CD4-positive, alpha-beta T cell (primary cell): Measurements from ENCODE around the gene ADAMTSL2. TPM values are rescaled to one million over a fixed set of nuclear protein-coding genes. Genes with fewer than 3 reads are reported as not detected.

Experiments
- ATAC-seq: fragments of 200-7000 bp; cut with Tn5 transposase; one replicate; pipeline ENCODE4 v1.10.0; 2022; ENCODE audit warnings: mild to moderate bottlenecking; ENCODE audit not compliant: poor library complexity
- CTCF ChIA-PET: fragments of 350-600 bp; sonication (Branson Sonifier 250); formaldehyde crosslinking; loops from one replicate; lab custom pipeline; 2021; ENCODE audit warnings: antibody characterized with exemption, inconsistent platforms; lab: Charles Lee
- POLR2A ChIA-PET: fragments of 350-600 bp; sonication (Branson Sonifier 250); formaldehyde crosslinking; loops from one replicate; lab custom pipeline; 2021; ENCODE audit warnings: antibody characterized with exemption, inconsistent platforms; lab: Charles Lee
- DNase-seq, 14 experiments: peaks; one replicate each; pipeline ENCODE4 v3.0.0-alpha.2; 2013 to 2020; ENCODE audit warnings: mixed read lengths in 2 of 14
- H3K27ac ChIP-seq, 2 donors: one replicate each; pipeline versions ENCODE4 v1.5.1 to v1.7.0; 2013; ENCODE audit warnings: low read length in 2 of 2, low read depth in 1 of 2, mild to moderate bottlenecking in 1 of 2
- H3K27me3 ChIP-seq, 2 experiments: 1 replicate in 1 of 2; 2 replicates in 1 of 2; pipeline versions ENCODE4 v1.6.1 to v1.7.0; 2013; ENCODE audit warnings: low read length in 2 of 2, control low read depth in 1 of 2, mild to moderate bottlenecking in 1 of 2, moderate library complexity in 1 of 2; ENCODE audit not compliant: insufficient read depth in 2 of 2, control insufficient read depth in 1 of 2
- H3K36me3 ChIP-seq: one replicate; pipeline ENCODE4 v1.6.1; 2013; ENCODE audit warnings: low read length, control low read depth; ENCODE audit not compliant: insufficient read depth
- H3K4me1 ChIP-seq: one replicate; pipeline ENCODE4 v1.6.1; 2013; ENCODE audit warnings: low read length, control low read depth; ENCODE audit not compliant: insufficient read depth
- H3K4me3 ChIP-seq: one replicate; pipeline ENCODE4 v1.5.1; 2013; ENCODE audit warnings: mild to moderate bottlenecking, low read length, moderate library complexity
- H3K9me3 ChIP-seq, 2 experiments: 1 replicate in 1 of 2; 2 replicates in 1 of 2; pipeline versions ENCODE4 v1.6.1 to v1.7.0; 2013; ENCODE audit warnings: low read length in 2 of 2, mild to moderate bottlenecking in 2 of 2, control low read depth in 1 of 2, moderate library complexity in 1 of 2; ENCODE audit not compliant: control insufficient read depth in 1 of 2, insufficient read depth in 1 of 2
- H3K27ac Mint-ChIP-seq: one replicate; pipeline ENCODE4 v1.8.0; 2020; ENCODE audit warnings: mixed read lengths
- H3K27me3 Mint-ChIP-seq: one replicate; pipeline ENCODE4 v1.8.0; 2021; ENCODE audit warnings: mixed read lengths
- H3K36me3 Mint-ChIP-seq: one replicate; pipeline ENCODE4 v1.8.0; 2021; ENCODE audit warnings: low read depth, mixed read lengths
- H3K4me1 Mint-ChIP-seq: one replicate; pipeline ENCODE4 v1.8.0; 2021; ENCODE audit warnings: low read depth, mixed read lengths
- H3K4me3 Mint-ChIP-seq: one replicate; pipeline ENCODE4 v1.8.0; 2020; ENCODE audit warnings: mild to moderate bottlenecking, mixed read lengths
- H3K9me3 Mint-ChIP-seq: one replicate; pipeline ENCODE4 v1.8.0; 2020; ENCODE audit warnings: mixed read lengths
- CTCF ChIP-seq: fragments of 200-600 bp; IDR thresholded peaks from one replicate; pipeline ENCODE4 v1.8.0; 2022; ENCODE audit warnings: antibody characterized with exemption, mild to moderate bottlenecking
- intact Hi-C, 2 experiments: fragments of 100-400 bp; cut with DNase I in 1 of 2; cut with micrococcal nuclease in 1 of 2; formaldehyde crosslinking; loops; one replicate each; pipeline versions ENCODE4 v1.15.1 to v1.9.0; 2023 to 2025; cut with DNase I, micrococcal nuclease
- total RNA-seq, 174 experiments: library from RNA in 2 of 174; stranded (reverse) in 2 of 174; gene quantifications; one replicate each; pipeline ENCODE4 v1.2.3 and lab custom pipeline; 2021 to 2026

The ADAMTSL2 gene
- total RNA-seq, 2 experiments from 2014 or later, result 1.2 to 1.3 TPM

- no peaks in the 10 kb centered on the region for H3K36me3 Mint-ChIP-seq
- no peaks in the 10 kb centered on the region for H3K36me3 ChIP-seq
- TF ChIP-seq CTCF, result no peak
- no peaks in the 10 kb centered on the region for H3K9me3 ChIP-seq
- H3K27ac ChIP-seq, result no peak overlapping the region
- ChIA-PET CTCF (no interaction called here), POLR2A (no interaction called here)
- H3K27me3 Mint-ChIP-seq, result no peaks in the 10 kb centered on the region
- H3K4me3 Mint-ChIP-seq, result no peak overlapping the region
- no peak overlapping the region for H3K27ac Mint-ChIP-seq
- peaks cover 8% of the 10 kb centered on the region for H3K4me1 ChIP-seq
- no peak for ATAC-seq
- peaks cover 9% of the 10 kb centered on the region for H3K4me1 Mint-ChIP-seq
- no peak overlapping the region for H3K4me3 ChIP-seq
- no peaks in the 10 kb centered on the region for H3K9me3 Mint-ChIP-seq
- DNase-seq, result no peak
- H3K27me3 ChIP-seq, result peaks cover 7 to 9% of the 10 kb centered on the region in 2 experiments
- intact Hi-C loops, result no loop called here
These were observed 26.4 kb downstream of the ADAMTSL2 start for GRCh38 chr9:133560944-133561343.

GRCh38 chr9:133561976-133562554 is 27.6 kb downstream of the ADAMTSL2 start:
- ChIA-PET POLR2A (no interaction called here), CTCF (no interaction called here)
- Mint-ChIP-seq H3K27me3 (no peaks in the 10 kb centered on the region), H3K4me1 (peaks cover 9% of the 10 kb centered on the region), H3K4me3 (no peak overlapping the region), H3K36me3 (no peaks in the 10 kb centered on the region), H3K9me3 (no peaks in the 10 kb centered on the region), H3K27ac (no peak overlapping the region)
- no peak for DNase-seq
- Histone ChIP-seq H3K4me1 (peaks cover 8% of the 10 kb centered on the region), H3K27ac (no peak overlapping the region), H3K27me3 (peaks cover 7 to 9% of the 10 kb centered on the region in 2 experiments), H3K36me3 (no peaks in the 10 kb centered on the region), H3K9me3 (no peaks in the 10 kb centered on the region), H3K4me3 (no peak overlapping the region)
- ATAC-seq, result no peak
- intact Hi-C loops, result no loop called here
- TF ChIP-seq CTCF, result no peak

- Histone ChIP-seq H3K36me3 (no peaks in the 10 kb centered on the region), H3K9me3 (no peaks in the 10 kb centered on the region), H3K4me3 (no peak overlapping the region), H3K27ac (no peak overlapping the region), H3K4me1 (peaks cover 8% of the 10 kb centered on the region), H3K27me3 (peaks cover 6% of the 10 kb centered on the region in 2 experiments)
- no peak for DNase-seq
- Mint-ChIP-seq H3K36me3 (no peaks in the 10 kb centered on the region), H3K27ac (peak overlapping the region; percentile 70), H3K4me3 (no peak overlapping the region), H3K9me3 (no peaks in the 10 kb centered on the region), H3K4me1 (peaks cover 9% of the 10 kb centered on the region), H3K27me3 (no peaks in the 10 kb centered on the region)
- CTCF ChIA-PET, result no interaction called here
- ATAC-seq, result no peak
- POLR2A ChIA-PET, result no interaction called here
- TF ChIP-seq CTCF, result no peak
- intact Hi-C loops, result no loop called here
These were observed 28.2 kb downstream of the ADAMTSL2 start for GRCh38 chr9:133562611-133563290.
